Left lobe of liver (tissue), 2 donors: Measurements from ENCODE around the gene NUDT16. TPM values are rescaled to one million over a fixed set of nuclear protein-coding genes. Genes with fewer than 3 reads are reported as not detected.

Experiments
- ATAC-seq: fragments of 200-7000 bp; cut with Tn5 transposase; one replicate; pipeline ENCODE4 v1.9.1; 2020; ENCODE audit warnings: mild to moderate bottlenecking, moderate library complexity
- DNase-seq: peaks from one replicate; pipeline ENCODE4 v3.0.0-alpha.2; 2020; ENCODE audit warnings: low spot score
- total RNA-seq: library from RNA; stranded (reverse); gene quantifications from one replicate; pipeline ENCODE4 v1.2.1, GENCODE V29; 2021
- donor health status: DM: no; HTN: no; CAD: no; lungs with moderate emphysema.
- donor health status: DM: no; HTN: yes; CAD: no.

The NUDT16 gene
- total RNA-seq, 1 donor from 2014 or later = 32.9 TPM

GRCh38 chr3:131435000-131435399 lies 53.4 kb downstream of the NUDT16 start:
- ATAC-seq = no peak
- DNase-seq = no peak

Other genes with a start within 250 kb of the NUDT16 start
- 30.6 TPM for gene MRPL3, start 121.2 kb downstream of the NUDT16 start, total RNA-seq